Mucosa of descending colon (tissue), 3 donors: ENCODE measurements around the gene POLR2F. TPM values are rescaled to one million over a fixed set of nuclear protein-coding genes. Genes with fewer than 3 reads are reported as not detected.

Source experiments
- ATAC-seq: fragments of 200-7000 bp; cut with Tn5 transposase; one replicate; pipeline ENCODE4 v1.9.1; 2020; ENCODE audit warnings: mild to moderate bottlenecking, moderate library complexity
- DNase-seq, 3 donors: peaks; one replicate each; pipeline ENCODE4 v3.0.0-alpha.2; 2020
- H3K36me3 ChIP-seq: fragments of 200-600 bp; one replicate; pipeline ENCODE4 v1.8.0; 2021; ENCODE audit warnings: low read depth, mild to moderate bottlenecking
- H3K4me1 ChIP-seq: fragments of 200-600 bp; one replicate; pipeline ENCODE4 v1.8.0; 2021; ENCODE audit warnings: low read depth, mild to moderate bottlenecking
- H3K4me3 ChIP-seq: fragments of 200-600 bp; one replicate; pipeline ENCODE4 v1.8.0; 2021; ENCODE audit warnings: mild to moderate bottlenecking
- H3K9me3 ChIP-seq: fragments of 200-600 bp; one replicate; pipeline ENCODE4 v1.8.0; 2021; ENCODE audit warnings: mild to moderate bottlenecking
- CTCF ChIP-seq: fragments of 200-600 bp; IDR thresholded peaks from one replicate; pipeline ENCODE4 v1.8.0; 2022; ENCODE audit warnings: antibody characterized with exemption, mild to moderate bottlenecking
- intact Hi-C, 2 donors: fragments of 100-400 bp; cut with DNase I in 1 of 2; cut with micrococcal nuclease in 1 of 2; formaldehyde crosslinking; loops; one replicate each; pipeline versions ENCODE4 v1.11.0 to v1.11.1; 2022; cut with DNase I, micrococcal nuclease
- total RNA-seq, 3 donors: library from RNA; stranded (reverse); fragmentation: NEBNext Ultra II Directional in 2 of 3; extraction: Animal tissue kit (Norgen Biotek cat#: 25700) in 2 of 3; gene quantifications; one replicate each; pipeline versions ENCODE4 v1.2.1 to v1.2.4, GENCODE V29; 2021 to 2023
- donor health status: DM: no; HTN: no; CAD: no; lungs with moderate emphysema.
- donor health status: DM: no; HTN: no; CAD: no.
- donor health status: DM: no; HTN: yes; CAD: no.

The POLR2F gene
- total RNA-seq, 3 donors from 2014 or later = 54.4 to 69.3 (median 61.3) TPM

DNA sequence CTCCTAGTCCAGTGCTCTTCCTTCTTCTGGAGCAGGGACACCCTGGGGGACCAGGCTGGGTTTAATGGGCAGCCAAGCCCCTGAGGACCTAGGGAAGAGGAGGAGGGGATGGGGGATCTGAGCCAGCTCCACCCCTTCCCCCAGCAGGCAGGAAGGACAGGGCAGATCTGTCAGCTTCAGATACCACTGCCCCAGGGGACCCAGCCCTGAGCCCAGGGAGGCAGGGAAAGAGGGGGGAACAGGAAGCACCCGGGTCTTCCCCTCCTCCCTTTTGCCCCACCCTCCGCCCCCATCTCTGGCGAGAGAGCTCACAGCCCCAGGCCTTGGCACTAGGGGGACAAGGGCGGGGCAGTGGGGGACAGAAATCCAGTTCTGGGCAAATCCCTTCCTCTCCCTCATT is 42.6 kb downstream of the POLR2F start:
- Histone ChIP-seq H3K4me3 (no peak overlapping the region), H3K4me1 (no peaks in the 10 kb centered on the region), H3K36me3 (no peaks in the 10 kb centered on the region), H3K9me3 (no peaks in the 10 kb centered on the region)
- DNase-seq (no peak), ATAC-seq (no peak)
- intact Hi-C loops = no loop called here
- no peak for TF ChIP-seq CTCF

DNA sequence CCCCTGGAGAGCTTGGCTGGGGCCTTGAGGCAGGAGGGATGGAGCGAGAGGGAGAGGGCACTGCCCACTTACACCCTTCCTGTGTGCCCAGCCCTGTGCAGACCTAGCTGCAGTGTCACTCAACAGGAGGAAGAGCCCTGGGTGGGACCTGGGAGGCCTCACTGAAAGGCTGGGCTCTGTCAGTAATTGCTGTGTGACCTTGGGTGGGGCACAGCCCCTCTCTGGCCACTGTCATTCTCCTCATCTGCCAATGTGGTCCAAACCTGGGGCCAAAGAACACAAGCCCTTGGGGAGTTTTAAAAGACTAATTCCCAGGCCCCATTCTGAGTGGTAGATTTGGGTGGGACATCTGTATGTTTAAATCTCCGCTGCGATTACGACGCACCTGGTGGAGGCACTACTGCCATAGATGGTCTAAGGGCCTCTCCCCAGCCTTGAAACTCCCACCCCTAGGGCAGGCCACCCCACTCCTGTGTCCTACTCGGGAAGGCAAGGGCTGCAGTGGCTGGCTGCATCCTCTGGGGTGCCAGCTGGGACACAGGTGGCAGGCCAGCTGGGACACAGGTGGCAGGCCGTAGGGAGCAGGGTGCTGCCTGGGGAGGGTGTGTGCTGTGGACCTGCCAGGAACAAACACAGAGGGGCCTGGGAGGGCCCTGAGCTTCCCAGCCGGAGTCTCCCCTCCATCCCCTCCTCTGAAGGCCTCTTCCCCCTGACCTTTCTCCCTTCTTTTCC is 43.2 kb downstream of the POLR2F start:
- no peaks in the 10 kb centered on the region for H3K4me1 ChIP-seq
- DNase-seq = peak in 2 of 3 donors; percentile 24 to 53
- TF ChIP-seq CTCF = no peak
- intact Hi-C loops = no loop called here
- no peak overlapping the region for H3K4me3 ChIP-seq
- H3K9me3 ChIP-seq = no peaks in the 10 kb centered on the region
- H3K36me3 ChIP-seq = no peaks in the 10 kb centered on the region
- peak; percentile 71 for ATAC-seq

DNA sequence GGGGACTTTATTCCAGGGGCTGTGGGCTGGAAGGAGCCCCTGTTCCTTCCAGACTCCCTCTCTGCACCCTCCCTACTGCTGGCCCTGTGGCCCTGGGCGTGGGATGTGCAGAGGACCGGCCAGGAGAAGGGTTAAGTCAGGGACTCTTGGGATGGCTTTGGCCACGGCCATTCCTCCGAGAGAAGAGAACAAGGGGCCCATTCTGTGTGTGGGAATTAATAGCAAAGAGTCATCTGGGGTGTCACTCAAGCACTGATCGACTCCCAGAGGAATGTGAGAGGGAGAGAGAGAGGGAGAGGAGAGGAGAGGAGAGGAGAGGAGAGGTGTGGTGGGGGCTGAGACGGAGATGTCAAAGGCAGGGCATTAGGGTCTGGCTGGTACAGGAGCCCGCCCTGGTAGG is 45.0 kb downstream of the POLR2F start:
- no peak for ATAC-seq
- Histone ChIP-seq H3K9me3 (no peaks in the 10 kb centered on the region), H3K4me3 (no peak overlapping the region), H3K4me1 (no peaks in the 10 kb centered on the region), H3K36me3 (no peaks in the 10 kb centered on the region)
- intact Hi-C loops = no loop called here
- no peak for DNase-seq
- no peak for TF ChIP-seq CTCF

GRCh38 chr22:37999236-37999635 is 45.7 kb downstream of the POLR2F start:
- no peak for TF ChIP-seq CTCF
- Histone ChIP-seq H3K4me3 (no peak overlapping the region), H3K36me3 (no peaks in the 10 kb centered on the region), H3K9me3 (no peaks in the 10 kb centered on the region), H3K4me1 (no peaks in the 10 kb centered on the region)
- intact Hi-C loops = no loop called here
- peak; percentile 33 for ATAC-seq
- DNase-seq = no peak

GRCh38 chr22:37999640-38000272 is 46.3 kb downstream of the POLR2F start:
- DNase-seq (no peak), ATAC-seq (peak; percentile 19)
- no peaks in the 10 kb centered on the region for H3K9me3 ChIP-seq
- no peaks in the 10 kb centered on the region for H3K36me3 ChIP-seq
- intact Hi-C loops = no loop called here
- H3K4me3 ChIP-seq = no peak overlapping the region
- H3K4me1 ChIP-seq = no peaks in the 10 kb centered on the region
- TF ChIP-seq CTCF = no peak
